ENCODE results near the gene TNNC1.

- TF ChIP-seq CTCF (IDR thresholded peaks at IDR 0.05) (no peak), ZMAT4 (CRISPR knock-in tag; IDR thresholded peaks at IDR 0.05) (no peak), E2F4 (CRISPR knock-in tag; IDR thresholded peaks at IDR 0.05; ENCODE audit: borderline replicate concordance, low read depth) (no peak), CREB1 (CRISPR knock-in tag; IDR thresholded peaks at IDR 0.05) (no peak), ATF2 (CRISPR knock-in tag; IDR thresholded peaks at IDR 0.05; ENCODE audit: borderline replicate concordance, low read depth) (no peak), E2F1 (CRISPR knock-in tag; IDR thresholded peaks at IDR 0.05) (no peak), PREB (CRISPR knock-in tag; IDR thresholded peaks at IDR 0.05; ENCODE audit: borderline replicate concordance) (no peak), NR1H2 (CRISPR knock-in tag; IDR thresholded peaks at IDR 0.05) (no peak), MAX (CRISPR knock-in tag; IDR thresholded peaks at IDR 0.05) (no peak), ZNF121 (CRISPR knock-in tag; IDR thresholded peaks at IDR 0.05) (no peak), NR3C1 (CRISPR knock-in tag; conservative IDR thresholded peaks at IDR 0.05; ENCODE audit: low read depth) (no peak), SMAD3 (CRISPR knock-in tag; IDR thresholded peaks at IDR 0.05; ENCODE audit: borderline replicate concordance) (no peak), TEAD4 (CRISPR knock-in tag; IDR thresholded peaks at IDR 0.05) (no peak), MXD4 (CRISPR knock-in tag; IDR thresholded peaks at IDR 0.05; ENCODE audit: borderline replicate concordance) (no peak)
Observed at GRCh38 chr3:52433996-52434479, 19.8 kb downstream of the TNNC1 start.

Measured in WTC11 (cell line).